NCI-H2029 (cell line): Measurements from ENCODE around the gene MYCBPAP.
"Not testable (repeated sequence)": the region's sequence is repeated elsewhere in the genome, so short reads cannot be mapped to it uniquely, and the experiment has no call there.

ENCODE experiments used
- DNase-seq: peaks from one replicate; lab custom pipeline; 2025; lab: John Stamatoyannopoulos, UW

MYCBPAP gene

DNA sequence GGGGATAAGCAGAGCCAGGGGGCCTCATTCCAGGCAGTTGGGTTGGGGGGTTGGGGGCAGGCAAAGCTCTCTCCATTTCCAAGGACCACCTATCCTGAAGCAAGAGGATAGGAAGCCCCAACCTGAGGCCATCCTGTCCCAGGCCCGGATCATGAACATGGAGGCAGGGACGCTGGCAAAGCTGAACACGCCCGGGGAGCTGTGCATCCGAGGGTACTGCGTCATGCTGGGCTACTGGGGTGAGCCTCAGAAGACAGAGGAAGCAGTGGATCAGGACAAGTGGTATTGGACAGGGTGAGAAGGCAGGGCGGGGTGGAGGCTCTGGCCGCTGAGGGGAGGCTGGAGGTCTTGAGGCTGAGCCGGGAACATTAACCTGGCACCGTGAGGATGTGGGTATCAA is 36.0 kb upstream of the MYCBPAP start:
- DNase-seq, result no peak

DNA sequence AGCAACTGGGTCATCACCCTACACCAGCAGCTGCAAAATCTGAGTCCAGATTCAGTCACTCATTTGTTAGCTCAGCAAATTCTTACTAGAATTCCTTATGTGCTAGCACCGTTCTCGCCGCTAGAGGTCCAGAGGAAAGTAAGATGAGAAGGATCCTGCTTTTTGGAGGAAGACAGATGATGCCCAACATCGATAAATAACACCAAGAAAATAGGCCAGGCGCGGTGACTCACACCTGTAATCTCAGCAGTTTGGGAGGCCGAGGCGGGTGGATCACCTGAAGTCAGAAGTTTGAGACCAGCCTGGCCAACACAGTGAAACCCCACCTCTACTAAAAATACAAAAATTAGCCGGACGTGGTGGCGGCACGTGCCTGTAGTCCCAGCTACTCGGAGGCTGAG is 35.5 kb upstream of the MYCBPAP start:
- DNase-seq, result not testable (repeated sequence)

DNA sequence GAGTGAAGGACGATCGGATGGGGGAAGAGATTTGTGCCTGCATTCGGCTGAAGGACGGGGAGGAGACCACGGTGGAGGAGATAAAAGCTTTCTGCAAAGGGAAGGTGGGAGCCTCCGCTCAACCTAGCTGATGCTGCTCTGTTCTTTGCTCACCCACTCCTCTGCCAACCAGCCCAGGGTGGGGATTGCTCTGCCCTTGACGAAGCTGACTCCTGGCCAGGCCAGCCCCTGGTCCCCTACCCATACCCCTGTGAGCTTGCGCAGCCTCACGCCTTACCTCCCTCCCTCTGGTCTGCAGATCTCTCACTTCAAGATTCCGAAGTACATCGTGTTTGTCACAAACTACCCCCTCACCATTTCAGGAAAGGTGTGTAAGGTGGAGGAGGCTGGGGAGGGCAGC is 34.3 kb upstream of the MYCBPAP start:
- no peak for DNase-seq

DNA sequence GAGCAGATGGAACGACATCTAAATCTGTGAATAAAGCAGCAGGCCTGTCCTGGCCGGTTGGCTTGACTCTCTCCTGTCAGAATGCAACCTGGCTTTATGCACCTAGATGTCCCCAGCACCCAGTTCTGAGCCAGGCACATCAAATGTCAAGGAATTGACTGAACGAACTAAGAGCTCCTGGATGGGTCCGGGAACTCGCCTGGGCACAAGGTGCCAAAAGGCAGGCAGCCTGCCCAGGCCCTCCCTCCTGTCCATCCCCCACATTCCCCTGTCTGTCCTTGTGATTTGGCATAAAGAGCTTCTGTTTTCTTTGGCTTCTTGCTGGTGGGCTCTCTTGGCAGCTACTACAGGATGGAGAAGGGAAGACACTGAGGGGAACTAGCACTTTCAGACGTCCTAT is 33.7 kb upstream of the MYCBPAP start:
- DNase-seq, result no peak

DNA sequence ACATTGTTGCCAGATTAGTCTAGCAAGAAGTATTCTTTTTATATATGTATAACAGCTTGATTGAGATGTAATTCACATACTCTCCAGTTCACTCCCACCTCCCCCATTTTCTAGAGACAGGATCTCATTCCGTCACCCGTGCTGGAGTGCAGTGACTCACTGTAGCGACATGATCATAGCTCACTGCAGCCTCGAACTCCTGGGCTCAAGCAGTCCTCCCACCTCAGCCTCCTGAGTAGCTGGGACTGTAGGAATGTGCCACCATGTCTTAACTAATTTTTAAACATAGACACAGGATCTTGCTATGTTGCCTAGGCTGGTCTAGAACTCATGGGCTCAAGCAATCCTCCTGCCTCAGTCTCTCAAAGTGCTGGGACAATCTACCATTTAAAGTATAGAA is 32.9 kb upstream of the MYCBPAP start:
- no peak for DNase-seq

DNA sequence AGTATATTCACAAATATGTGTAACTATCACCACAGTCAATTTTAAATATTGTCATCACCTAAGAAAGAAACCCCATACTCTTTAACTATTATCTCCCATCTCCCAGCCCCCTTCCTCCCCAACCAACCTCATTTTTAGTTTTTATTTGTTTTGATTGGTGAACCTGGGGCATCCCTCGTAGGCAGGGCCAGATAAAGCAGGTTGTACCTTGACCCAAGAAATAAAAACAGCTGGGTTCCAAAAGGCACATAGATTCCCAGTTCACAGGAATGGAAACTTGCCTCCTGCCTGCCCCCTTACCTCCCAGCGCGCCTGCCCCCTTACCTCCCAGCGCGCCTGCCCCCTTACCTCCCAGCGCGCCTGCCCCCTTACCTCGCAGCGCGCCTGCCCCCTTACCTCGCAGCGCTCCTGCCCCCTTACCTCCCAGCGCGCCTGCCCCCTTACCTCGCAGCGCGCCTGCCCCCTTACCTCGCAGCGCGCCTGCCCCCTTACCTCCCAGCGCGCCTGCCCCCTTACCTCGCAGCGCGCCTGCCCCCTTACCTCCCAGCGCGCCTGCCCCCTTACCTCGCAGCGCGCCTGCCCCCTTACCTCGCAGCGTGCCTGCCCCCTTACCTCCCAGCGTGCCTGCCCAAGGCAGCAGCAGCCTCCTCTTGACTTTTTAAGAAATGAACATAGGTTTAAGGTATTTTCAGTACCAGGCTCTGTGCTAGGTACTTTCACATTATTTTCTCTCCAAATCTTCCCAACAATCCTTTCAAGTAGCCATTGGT is 32.3 kb upstream of the MYCBPAP start:
- DNase-seq, result not testable (repeated sequence)

DNA sequence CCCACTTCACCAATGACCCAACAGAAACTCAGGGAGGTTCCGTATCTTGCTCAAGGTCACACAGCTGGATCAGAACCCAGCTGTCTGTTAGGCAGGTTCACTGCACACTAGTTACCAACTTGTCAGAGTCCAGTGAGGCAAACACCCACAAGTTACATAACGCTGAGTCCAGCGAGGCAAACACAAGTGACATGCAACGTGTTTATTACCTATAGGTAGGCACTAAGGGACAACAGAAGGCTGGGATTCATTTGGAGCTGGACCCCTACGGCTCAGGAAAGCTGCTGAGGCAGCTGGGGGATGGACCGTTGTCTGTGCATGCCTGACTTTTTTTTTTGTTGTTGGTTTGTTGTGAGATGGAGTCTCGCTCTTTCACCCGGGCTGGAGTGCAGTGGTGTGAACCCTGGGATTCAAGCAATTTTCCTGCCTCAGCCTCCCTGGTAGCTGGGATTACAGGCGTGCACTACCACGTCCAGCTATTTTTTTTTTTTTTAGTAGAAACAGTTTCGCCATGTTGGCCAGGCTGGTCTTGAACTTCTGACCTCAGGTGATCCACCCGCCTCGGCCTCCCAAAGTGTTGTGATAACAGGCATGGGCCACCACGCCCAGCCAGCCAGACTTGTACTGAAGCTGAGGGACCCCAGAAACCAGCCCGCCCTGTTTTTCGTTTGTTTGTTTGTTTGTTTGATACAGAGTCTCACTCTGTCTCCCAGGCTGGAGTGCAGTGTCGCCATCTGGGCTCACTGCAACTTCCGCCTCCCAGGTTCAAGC is 31.5 kb upstream of the MYCBPAP start:
- DNase-seq, result no peak

DNA sequence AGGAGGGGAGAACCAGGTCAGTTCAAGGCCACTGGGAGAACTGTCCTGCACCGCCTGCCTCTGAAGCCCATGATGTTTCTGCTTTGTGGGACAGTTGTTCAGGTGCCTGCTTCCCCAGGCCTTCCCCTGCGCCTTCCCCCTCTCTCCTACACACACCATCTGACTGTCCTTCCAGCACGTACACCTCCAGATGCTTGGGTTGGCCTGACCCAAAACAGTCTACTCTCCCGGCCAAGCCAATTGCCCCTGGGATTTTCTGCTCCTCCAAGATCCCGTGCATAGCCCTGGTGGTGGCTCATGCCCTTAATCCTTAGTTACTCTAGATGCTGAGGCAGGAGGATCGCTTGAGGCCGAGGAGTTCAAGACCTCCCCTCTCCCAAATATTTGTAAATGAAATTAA is 30.3 kb upstream of the MYCBPAP start:
- no peak for DNase-seq

DNA sequence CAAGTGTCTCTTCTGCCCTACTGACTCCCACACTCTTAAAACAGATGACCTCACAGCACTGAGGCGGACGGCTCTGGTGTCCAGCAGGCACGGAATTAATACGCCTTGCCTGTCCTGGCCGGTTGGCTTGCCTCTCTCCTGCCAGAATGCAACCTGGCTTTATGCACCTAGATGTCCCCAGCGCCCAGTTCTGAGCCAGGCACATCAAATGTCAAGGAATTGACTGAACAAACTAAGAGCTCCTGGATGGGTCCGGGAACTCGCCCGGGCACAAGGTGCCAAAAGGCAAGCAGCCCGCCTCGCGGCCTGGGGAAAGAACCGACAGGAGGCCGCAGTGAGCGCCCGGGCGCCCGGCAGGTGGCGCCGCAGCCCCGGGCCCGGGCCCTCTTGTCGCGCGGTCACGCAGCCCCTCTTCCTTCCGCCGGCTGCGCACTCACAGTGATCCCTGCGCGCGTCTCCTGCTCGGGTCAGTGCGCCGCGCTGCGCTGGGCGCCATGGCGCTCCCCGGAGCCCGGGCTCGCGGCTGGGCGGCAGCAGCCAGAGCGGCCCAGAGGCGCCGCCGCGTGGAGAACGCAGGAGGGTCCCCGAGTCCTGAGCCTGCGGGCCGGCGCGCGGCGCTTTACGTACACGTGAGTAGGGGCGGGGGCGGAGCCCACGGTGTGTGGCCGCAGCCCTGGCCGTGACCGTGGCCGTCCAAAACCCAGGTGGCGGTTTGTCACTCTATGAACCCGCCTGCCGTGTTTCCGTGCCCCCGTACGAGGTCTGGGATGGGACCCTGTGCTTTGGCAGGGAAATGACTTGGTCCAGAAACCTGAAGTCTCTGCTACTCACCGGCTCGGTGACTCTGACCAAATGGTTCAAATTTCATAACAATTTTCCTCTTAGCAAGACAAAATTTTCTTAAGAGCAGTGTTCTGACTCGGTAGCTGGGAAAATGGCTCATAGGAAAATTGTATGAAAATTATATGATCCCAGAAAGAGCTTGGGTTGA is 29.6 kb upstream of the MYCBPAP start, which contains the start of gene RSAD1:
Gene RSAD1, plus strand, starts transcription at position 470 of the 991 bp plus-strand sequence. Its CDS starts 25 bp downstream, at position 495.
- DNase-seq, result peak; percentile 83

DNA sequence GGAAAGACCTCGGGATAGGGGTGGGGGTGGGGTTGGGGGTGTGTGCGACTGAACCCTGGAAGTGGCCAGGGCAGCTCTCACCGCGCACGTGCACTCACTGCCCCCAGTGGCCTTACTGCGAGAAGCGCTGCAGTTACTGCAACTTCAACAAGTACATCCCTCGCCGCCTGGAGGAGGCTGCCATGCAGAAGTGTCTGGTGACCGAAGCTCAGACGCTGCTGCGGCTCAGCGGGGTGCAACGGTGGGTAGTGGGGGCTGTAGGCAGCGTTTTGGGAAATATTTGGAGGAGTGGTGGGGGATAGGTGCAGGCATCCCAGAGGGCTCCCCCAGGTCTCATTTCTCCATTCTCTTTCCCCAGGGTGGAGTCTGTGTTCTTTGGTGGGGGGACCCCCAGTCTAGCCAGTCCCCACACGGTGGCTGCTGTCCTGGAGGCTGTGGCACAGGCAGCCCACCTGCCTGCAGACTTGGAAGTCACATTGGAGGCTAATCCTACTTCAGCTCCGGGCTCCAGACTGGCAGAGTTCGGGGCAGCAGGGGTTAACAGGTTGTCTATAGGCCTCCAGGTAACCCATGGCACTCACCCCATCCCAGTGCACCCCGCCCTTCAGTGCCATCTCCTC is 28.6 kb upstream of the MYCBPAP start:
- DNase-seq, result peak; percentile 46

DNA sequence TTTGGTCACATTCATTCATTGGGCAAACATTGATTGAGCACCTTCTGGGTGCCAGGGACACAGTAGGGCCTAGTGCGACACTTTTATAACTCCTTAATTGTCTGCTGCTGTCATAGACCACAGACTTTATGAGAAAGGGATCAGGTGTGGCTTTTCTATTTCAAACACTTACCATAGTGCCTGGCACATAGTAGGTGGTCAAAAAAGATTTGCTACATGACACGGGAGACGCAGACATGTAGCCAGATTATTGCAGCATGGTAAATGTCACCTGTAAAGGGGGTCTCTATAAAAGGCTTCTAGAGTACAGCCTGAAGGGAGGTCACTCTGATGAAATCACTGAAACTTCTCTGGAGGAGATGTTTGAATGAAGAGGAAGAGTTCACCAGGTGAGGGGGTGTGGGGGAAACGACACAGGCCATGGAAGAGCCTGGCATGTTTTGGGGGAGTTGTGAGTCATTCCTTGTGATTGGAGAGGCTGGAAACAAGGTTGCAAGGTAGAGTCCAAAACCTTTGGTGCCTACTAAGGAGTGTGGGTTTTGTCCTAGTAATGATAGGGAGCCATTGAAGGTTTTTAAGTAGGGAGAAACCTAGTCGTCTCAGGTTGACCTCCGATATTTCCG is 28.0 kb upstream of the MYCBPAP start:
- DNase-seq, result no peak

DNA sequence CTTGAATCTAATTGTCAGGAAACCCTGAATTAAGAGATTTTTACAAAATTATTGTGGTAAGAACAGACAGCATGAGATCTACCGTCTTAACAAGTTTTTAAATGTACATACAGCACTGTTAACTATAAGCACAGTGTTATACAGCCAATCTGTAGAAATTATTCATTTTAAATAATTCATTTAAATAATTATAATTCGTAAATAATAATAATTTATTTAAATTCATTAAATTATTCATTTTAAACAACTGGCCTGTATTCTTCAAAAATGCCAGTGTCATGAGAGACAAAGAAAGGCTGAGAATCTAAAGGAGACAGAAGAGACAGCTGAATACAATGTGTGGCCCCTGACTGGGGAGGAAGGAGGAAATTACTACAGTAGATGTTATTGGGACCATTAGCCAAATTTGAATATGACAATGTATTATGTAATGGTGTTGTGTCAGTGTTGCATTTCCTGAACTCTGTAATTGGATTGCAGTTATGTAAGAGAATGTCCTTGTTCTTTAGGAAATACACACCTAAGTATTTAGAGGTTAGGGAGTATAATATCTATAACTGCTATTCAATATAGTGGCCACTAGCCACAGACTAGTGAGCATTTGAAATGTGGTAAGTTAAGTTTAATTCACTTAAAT is 27.3 kb upstream of the MYCBPAP start:
- DNase-seq, result no peak

DNA sequence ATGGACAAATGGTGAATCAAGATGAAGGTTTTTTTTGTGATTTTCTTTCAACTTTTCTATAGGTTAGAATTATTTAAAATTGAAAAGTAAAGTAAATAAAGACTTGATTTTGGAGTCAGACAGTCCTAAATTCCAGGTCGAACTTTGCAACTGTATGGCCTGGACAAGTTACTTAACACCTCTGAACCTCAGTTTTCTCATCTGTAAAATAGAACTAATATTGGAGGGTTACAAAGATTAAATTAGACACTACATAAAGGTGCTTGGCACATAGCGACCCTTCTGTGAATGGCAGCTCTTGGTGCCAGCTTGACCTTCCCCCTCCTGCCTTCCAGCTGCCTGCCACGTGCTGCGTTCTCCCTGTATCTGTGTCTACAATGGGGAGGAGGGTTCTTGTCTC is 26.6 kb upstream of the MYCBPAP start:
- DNase-seq, result no peak

DNA sequence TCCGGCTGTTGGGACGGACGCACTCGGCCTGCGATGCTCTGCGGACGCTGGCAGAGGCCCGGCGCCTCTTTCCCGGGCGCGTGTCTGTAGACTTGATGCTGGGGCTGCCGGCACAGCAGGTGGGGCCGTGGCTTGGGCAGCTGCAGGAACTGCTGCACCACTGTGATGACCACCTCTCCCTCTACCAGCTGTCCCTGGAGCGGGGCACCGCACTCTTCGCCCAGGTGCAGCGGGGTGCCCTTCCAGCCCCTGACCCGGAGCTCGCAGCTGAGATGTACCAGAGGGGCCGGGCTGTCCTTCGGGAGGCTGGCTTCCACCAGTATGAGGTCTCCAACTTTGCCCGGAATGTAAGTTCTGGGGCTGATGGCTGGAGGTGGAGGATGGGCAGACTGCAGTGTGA is 26.1 kb upstream of the MYCBPAP start:
- no peak for DNase-seq

DNA sequence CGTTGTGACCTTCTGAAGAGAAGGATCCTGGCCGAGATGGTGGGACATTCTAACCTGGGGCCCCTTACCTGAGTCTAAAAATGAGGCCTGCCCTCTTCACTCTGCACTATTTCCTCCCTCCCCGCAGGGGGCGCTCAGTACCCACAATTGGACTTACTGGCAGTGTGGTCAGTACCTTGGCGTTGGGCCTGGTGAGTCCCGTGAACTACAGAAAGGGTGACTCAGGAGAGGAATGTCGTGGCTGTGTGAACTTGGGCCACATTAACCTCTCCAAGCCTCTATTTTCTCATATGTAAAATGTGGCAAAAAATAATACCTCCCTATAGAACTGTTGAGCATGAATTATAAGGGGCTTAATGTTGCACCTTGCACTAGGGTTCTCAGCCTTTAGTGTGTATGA is 25.7 kb upstream of the MYCBPAP start:
- DNase-seq, result peak; percentile 53

DNA sequence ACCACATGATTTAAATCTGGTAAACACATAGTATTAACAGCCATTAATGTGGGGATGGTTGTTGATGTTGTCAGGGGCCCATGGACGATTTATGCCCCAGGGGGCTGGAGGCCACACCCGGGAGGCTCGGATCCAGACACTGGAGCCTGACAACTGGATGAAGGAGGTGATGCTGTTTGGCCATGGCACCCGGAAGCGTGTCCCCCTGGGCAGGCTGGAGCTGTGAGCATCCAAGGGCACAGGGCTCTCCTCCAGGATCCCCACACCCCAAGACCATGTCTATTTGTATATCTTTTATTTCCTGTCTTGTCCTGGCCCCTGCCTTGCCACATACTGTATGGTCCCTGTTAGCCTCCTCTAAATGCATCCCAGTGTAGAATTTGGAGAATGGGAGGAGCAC is 25.0 kb upstream of the MYCBPAP start:
- DNase-seq, result no peak

DNA sequence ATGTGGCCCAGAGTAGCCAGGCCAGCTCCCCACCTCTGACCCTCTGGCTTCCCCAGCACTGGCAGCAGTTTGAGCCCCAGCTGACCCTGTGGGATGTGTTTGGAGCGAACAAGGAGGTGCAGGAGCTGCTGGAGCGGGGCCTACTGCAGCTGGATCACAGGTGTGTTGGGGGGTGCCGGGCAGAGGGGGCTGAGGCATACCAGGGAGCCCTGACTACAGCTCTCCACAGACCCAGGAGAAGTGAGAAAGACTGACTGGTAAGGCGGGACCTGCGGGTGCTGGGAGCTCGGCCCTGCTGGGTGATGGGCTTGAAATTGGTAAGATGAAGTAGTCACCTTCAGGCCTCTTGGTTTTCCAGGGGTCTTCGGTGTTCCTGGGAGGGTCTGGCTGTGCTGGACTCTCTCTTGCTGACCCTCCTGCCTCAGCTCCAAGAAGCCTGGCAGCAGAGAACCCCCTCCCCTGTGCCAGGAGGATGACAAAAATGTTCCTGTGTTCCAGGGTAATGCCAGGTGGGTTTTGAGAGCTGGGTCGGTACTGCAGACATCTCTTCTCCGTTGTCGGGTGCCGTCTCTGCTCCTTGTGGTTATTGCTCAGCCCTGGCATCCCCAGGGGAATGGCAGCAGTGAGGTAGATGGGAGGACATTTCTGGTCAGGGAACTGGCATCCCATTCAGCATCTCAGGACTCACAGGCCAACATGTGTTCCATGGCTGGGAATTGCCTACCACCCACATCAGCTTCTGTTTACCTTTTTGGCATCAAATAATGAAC is 23.7 kb upstream of the MYCBPAP start:
- DNase-seq, result no peak

DNA sequence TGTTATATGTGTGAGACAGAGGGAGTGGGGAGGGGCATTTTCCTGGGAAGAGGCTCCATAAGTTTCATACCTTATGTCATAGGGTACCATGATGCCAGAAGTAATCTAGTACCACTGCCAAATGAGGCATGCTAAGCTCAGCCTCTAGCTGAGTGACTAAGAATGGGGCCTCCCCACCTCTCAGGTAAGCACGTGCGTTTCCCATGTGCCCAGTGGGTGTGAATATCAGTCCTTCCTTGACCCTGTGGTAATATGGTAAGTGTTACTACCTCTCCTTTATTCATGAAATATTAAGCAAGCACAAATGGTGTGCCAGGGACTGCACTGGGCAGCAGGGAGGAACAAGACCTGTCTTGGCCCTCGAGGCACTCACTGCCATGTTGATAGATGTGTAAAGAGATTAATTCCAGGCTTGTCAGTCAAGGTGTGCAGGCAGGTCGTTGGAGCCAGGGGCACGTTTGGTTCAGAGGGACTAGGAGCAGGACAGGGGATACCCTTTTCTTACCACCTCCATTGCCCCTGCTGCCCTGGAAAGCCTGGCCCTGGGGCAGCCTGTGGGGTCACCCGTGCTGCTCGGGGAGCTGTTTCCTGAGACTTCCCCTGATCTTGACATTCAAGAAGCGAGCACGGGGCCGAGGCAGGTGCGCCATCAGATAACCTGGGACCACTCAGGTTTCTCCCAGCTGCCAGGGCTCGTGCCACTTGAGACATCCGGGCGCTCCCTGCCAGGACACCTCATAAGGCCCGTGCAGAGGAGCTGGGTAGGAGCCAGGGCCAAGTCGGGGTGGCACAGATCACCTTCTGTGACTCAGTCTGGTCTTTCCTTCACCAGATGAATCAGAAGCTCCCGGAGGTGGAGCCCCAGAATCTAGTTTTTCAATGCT is 20.8 kb upstream of the MYCBPAP start:
- DNase-seq, result no peak

DNA sequence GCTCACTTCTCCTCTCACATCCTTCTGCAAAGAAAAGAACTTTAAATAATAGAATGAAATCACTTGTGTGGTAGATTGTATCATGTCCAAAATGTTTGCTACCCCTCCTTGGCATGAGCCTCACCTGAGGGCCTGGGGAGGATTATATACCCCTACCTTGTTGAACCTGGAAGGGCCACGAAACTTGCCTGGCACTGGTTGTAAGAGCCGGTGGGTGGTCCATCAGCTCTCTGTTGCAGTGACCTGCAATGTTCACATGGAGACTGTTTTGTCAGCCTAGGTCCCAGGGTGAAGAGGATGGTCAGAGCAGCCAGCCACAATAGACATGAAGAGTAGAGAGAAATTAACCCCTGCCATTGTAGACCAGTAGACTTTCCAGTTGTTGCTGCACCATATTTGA is 19.4 kb upstream of the MYCBPAP start:
- no peak for DNase-seq
